GM19395 (cell line): ENCODE data around the gene ZNF180.
"Not testable (repeated sequence)": the region's sequence is repeated elsewhere in the genome, so short reads cannot be mapped to it uniquely, and the experiment has no call there.

ENCODE experiments used
- ATAC-seq: cut with Tn5 transposase; IDR thresholded peaks from one replicate; pipeline ENCODE4 v1.9.1; 2021; ENCODE audit warnings: mild to moderate bottlenecking, moderate library complexity; ENCODE audit not compliant: unreplicated experiment

ZNF180 gene

GRCh38 chr19:44499962-44500949 is at the start of gene ZNF180:
ZNF180 (minus strand) TSS chr19:44500522; CDS start chr19:44497334, 3,188 bp downstream.
- ATAC-seq = peak; percentile 87

DNA sequence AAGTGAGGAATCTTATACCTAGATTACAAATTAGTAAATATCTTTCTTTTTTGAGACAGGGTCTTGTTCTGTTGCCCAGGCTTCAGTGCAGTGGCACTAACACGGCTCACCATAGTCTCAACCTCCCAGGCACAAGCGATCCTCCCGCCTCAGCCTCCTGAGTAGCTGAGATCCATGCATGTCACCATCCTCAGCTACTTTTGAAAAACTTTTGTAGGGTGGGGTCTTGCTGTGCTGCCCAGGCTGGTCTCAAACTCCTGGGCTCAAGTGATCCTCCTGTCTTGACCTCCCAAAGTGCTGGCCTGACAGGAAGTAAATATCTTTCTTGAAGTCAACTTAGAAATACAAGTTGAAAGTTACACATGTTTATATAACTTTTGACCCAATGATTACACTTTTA is 49.2 kb upstream of the ZNF180 start:
- no peak for ATAC-seq

DNA sequence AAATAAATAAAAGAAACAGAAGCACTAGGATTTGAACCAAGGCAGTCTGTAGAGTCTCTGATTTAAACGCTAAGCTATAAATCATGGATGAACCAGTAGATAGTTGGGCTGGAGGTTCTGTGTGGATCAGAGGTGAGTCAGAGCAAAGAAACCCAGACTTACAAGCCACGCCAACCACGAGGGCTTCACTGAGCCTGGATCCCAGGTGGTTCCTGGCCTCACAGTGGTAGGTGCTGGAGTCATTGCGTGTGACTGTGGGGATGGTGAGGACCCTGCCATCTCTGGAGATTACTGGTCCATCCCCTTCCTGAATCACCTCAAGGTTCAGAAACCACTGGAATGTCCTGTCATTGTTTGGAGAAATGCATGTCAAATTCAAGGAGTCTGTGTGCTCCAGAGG is 48.4 kb upstream of the ZNF180 start:
- ATAC-seq = no peak

DNA sequence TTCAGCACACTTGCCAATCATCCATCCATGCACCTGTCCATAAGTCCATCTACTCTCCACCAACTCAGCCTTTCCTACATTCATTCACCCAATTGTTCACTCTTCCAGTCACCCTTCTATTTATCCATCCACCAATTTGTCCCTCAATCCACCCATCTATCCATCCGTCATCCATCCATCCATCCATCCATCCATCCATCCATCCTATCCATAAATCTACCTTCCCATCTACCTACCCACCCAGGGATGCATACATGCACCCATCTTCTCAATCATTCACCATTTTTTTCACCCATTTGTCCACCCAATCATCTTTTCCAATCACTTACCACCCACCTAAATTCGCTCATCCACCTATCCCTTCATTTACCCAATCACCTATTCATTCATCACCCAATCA is 43.7 kb upstream of the ZNF180 start:
- ATAC-seq = no peak

DNA sequence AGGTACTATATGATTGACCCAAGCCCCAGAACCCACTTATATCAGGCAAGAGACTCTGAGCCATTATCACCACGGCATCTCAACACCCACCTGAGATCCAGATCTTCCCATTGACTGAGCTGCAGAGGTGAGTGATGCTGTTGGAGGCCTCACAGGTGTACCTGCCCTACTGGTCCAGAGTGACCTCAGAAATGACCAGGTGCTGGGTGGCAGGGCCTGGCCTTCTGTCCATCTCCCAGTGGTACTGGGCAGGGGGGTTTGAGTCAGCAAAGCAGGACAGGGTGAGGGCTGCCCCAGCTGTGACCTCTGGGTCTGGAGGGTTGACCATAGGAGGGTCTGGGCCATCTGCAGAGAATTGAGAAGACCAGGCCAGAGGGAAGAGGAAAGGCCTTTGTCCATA is 42.3 kb upstream of the ZNF180 start:
- no peak for ATAC-seq

DNA sequence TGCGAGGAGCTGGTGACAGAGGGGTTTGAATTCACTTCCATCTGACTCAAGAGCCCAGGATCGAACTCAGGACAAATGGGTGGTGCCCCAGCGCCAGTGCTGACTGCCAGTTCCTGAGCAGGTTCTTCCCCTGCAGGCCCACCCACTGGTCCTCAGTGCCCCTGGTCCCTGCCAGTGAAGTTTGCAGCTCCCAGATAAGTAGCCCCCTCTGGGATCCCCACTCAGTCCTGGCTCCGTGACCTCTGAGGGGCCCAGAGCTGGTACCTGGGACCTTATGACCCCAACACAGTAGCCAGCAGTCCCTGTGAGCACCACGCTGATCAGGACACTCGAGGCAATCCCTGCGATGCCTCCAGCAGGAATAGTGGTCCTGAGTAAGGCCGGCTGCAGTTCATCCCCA is 40.4 kb upstream of the ZNF180 start:
- no peak for ATAC-seq

DNA sequence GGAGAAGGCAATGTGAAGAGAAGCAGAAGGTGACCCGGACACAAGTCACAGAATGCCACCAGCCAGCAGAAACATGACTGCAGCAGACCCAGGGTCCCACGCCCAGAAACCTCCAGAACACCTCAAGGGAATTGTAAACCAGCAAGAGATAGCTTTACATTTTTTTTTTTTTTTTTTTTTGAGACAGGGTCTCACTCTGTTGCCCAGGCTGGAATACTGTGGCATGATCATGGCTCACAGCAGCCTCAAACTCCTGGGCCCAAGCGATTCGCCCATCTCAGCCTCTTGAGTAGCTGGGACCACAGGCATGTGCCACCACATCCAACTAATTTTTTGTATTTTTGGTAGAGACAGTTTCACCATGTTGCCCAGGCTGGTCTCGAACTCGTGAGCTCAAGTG is 39.7 kb upstream of the ZNF180 start:
- no peak for ATAC-seq

DNA sequence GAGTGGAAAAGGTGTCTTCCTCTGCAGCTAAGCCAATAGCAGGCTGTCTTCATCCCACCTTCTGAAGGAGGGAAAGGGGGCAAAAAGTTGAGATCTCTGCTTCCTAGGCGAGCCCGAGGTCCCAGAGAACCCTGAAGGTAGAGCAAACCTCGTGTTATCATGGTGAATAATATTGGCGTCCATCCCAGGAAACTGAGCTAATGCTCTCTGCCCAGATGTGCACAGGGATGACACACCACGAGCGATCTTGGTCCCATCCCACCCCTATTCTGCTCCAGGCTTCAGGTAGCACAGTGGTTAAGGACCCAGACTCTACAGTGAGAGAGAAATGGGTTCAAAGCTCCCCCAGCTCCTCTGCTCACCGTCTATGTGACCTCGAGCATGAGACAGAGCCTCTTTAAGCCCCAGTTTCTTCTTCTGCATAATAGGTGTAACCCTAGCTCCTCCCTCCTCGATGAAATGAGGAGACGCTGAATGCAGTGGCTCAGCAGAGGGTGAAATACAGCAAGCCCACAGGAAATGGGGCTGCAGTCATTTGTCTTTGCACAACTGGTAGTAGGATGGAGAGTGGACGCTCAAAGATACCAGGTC is 39.0 kb upstream of the ZNF180 start:
- ATAC-seq = no peak

GRCh38 chr19:44535361-44535760 is 35.0 kb upstream of the ZNF180 start:
- ATAC-seq = not testable (repeated sequence)

DNA sequence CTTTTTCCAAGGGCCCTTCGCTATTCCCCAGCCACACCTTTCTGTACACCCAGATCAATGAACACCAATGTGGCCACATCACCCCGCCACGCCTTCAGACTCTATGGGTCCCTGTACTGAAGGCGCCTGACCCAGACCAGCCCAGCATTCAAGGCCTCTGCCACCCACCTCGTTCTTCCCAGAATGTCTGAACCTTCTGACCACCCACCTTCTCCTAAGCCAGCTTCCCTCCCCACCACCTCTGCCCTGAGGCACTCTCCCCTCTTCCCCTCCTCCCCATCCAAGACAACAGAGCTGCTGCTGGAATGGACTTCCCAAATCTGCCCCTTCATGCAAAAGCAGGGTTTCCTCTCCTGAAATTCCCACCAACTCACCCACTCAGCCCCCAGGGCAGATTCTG is 32.5 kb upstream of the ZNF180 start:
- no peak for ATAC-seq

- ATAC-seq = no peak
Measured at GRCh38 chr19:44530777-44531176, 30.5 kb upstream of the ZNF180 start.

DNA sequence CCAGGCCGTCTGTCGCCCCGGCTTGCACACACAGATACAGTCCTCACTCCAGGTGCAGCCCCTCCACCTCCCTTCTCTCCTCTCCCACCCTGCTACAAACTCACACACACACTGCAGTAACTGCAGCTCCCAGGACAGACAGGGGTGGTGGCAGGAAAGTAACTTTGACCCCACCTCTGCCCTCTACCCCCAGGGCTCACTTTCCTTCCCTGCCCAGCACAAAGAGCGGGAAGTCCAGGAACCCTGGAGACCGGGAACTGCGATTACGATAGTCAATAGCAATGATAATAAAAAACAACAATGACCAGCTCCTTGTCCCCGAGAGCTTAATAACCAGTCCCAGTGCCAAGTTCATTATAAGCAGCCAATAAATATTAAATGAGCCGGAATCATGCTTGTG is 29.2 kb upstream of the ZNF180 start, which contains the start of gene CEACAM20:
TSS of gene CEACAM20 (minus strand) at position 140 of the 400 bp plus-strand sequence. CDS start 166 bp downstream, outside the sequence.
- ATAC-seq = no peak

DNA sequence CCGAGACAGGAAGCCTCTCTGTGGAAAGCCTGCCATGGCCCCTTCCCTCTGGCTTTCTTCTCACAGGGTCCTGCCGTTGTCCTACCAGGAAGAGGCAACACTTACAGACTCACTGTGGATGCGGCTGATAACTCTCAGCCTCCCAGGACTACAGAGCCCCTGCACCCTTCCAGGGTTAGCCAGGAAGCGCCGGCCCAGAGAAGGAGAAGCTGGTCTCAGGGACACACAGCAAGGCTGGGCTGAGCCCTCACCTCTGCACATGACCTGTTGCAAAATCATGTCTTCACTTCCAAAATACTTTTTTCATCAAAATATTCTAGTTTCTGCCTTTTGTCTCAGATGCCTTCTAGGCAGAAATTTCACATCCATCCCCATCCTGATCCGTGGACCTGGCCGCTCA is 27.2 kb upstream of the ZNF180 start:
- no peak for ATAC-seq

DNA sequence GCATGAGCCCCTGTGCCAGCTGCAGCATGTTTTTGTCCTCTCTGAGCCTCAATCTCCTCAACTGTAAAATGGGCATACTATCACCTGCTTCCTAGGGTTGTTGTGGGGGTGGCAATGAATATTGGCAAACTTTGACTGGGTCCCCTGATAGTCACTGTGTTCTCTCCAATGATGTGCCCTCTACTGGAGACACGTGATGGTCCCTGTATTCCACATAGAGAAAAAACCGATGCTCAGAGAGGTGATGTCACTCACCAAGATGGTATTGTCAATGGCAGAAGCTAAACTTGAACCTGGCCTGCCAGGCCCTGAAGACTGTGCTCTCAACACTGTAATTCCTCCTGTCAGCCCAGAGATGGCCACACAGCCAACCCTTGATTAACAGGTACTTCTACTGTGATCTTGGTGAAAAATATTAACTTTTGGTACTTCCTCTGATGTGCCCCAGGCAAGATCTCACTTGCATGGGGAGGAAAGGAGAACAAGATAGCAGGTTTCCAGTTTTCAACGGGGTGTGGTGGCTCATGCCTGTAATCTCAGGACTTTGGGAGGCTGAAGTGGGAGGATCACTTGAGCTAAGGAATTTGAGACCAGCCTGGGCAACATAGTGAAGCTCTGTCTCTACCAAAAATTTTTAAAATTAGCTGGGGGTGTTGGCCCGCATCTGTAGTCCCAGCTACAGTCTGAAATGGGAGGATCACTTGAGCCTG is 25.6 kb upstream of the ZNF180 start:
- ATAC-seq = no peak

GRCh38 chr19:44521370-44521769 is 21.0 kb upstream of the ZNF180 start:
- no peak for ATAC-seq

- no peak for ATAC-seq
Measured at GRCh38 chr19:44517146-44517545, 16.8 kb upstream of the ZNF180 start.

DNA sequence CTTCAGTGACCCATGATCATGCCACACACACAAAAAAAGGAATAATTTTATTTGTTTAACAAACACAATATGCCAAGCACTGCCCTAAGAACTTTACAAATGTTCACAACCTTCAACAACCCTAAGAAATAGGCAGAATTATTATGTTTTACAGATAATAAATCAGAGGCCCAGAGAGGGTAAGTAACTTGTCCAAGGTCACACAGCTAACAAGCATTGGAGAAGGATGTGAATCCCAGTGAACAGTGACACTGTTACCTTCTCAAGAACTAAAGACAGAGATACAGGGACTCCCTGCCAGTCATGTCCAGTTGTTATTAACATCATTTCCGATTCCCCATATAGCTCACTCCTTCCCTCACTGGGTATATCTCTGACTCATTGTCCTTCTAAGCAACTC is 15.6 kb upstream of the ZNF180 start:
- ATAC-seq = no peak

- ATAC-seq = no peak
Measured at GRCh38 chr19:44515031-44515430, 14.7 kb upstream of the ZNF180 start.

DNA sequence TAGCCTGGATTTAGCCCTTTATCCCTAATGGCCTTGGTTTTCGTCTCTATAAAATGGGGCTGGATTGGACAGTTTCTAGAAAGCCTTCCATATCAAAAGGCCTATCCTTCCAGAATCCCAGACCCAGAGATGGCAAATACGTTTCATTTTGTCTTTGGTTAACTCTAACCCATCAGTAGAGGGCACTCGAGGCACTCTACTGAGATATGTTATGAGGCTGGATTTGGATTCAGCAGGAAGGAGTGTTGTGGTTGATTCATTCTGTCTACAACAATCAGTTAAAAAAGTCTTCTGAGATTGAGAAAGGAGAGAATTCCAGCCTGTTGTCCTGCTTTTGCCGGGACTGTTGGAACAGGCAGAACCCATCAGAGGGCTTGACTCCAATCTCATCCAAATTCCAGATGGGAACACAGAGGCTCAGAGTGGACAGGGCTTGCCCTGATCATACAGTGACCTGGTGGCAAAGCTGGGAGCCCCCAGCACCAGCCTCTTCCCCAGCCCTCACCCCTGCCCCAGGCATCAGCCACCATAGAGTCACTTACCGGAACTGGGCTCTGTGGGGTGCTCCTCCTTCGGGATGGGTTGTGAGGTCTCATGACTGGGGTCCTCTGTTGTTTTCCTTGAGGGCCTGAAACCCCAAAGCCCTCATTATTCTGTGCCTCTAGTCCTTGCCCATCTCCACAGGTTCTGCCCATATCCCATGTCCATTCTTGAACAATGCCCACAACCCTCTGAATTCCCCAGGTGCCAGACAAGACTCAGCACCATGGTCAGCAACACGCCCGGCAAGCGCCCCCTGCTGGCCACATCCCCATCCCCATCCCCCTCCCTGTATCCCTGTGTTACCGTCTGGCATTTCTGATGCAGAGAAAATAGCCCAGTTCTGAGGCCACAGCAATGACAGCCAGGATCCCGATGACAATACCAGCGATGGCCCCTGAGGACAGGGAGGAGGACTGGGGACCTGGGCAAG is 12.3 kb upstream of the ZNF180 start:
- ATAC-seq = no peak

GRCh38 chr19:44509478-44509877 is 9.2 kb upstream of the ZNF180 start:
- no peak for ATAC-seq
